HG02943 (cell line): Measurements from ENCODE around the gene CMSS1.

Source experiments
- ATAC-seq: cut with Tn5 transposase; IDR thresholded peaks from one replicate; pipeline ENCODE4 v1.9.1; 2021; ENCODE audit warnings: mild to moderate bottlenecking, low read depth, moderate library complexity; ENCODE audit not compliant: unreplicated experiment

CMSS1 gene

GRCh38 chr3:100117093-100117492 is 299.4 kb downstream of the CMSS1 start:
- ATAC-seq = no peak

- no peak for ATAC-seq
Measured at GRCh38 chr3:100120012-100120411, 302.4 kb downstream of the CMSS1 start.

DNA sequence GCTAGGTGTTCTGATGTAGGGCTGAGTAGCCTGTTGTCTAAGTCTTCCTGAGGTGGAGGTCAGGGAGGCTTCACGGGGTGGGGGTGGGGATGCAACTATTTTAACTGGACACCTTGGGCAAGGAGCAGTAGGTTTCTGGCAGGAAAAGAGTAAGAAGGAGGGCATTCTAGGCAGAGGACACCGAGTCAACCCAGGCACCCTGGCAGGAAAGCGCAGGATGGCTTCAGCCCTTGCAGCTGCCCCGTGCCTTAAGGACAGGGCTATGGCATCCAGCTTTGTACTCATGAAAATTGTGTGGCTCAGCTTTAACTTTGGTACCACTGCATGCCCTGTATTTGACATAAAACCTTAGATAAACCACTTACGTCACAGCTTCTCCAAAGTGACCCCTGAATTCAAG is 303.0 kb downstream of the CMSS1 start:
- no peak for ATAC-seq

- ATAC-seq = no peak
Measured at GRCh38 chr3:100122321-100122720, 304.7 kb downstream of the CMSS1 start.

DNA sequence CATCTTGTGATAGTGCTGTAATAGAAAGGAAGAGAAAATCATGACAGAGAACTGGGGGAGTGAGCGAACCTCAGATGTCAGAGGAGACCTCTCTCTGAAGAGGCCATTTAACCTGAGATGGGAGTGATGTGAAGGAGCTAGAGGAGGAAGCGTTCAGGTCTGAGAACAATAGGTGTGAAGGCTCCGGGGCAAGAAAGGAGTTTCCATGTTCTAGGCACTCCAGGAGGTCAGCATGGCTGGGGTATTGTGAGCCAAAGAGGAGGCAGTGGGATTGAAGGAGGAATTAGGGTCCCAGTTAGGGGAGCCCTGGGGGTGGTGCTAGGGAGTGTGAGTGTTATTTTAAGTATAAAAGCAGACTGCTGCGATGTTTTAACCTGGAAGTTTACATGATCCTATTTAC is 305.4 kb downstream of the CMSS1 start:
- ATAC-seq = no peak

DNA sequence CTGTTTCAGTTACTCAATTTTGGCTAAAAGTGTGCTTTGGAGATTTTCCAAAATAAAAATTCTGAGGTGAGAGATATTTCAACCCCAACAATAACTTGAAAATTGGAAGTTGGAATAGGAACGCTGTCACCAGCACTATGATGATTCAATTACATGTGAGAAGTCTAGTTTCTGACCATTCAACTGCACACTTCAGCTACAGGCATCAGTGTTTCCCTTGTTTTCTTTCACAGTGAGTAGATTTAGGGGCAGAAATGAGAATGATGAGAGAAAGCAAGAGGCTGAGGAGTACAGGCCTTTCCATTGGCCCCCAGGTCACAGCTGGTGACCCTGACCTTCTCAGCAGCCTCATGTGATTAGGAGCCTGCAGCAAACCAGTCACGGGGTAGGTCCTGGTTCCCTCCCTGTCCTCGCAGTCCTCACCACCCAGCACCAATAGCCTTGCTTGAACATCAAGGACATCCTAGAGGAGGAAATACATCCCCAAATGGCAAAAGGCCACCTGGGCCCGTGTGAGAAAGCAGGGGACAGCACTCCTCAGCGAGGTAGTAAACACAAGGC is 306.6 kb downstream of the CMSS1 start:
- ATAC-seq = no peak

DNA sequence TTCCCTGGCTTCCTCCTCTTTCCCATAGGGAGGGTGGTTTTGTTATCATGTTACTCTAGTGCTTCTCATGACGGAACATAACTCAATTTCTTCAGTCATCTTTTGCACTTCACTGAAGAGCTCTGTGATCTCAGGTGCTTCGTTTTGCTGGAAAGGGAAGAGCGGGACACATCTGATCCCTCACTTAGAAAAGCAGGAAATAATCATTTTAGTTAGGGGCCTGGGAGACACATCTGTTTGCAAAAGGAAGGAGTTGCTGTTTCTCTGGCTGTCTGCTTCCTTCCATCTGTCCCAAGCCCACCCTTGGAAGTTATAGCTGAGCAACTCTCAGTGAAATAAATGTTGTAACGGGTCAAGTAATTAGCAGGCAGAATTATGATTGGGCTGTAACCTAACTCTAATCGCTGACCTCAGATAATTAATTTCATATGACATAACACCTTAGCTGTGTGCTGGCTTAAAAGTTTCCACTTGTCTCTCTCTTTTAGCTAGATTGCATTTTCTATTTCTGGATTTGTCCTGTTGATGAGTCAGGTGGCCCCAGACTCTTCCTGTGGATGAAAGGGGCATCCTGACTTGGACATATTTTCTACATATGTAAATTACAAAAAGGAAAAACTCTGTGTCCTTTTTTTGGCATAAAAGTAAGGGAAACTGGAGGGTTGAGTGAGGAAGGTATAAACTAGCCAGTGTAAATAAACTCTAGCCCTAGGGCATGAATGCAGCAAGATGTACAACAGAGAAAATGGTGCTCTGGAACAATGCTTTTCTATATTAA is 307.7 kb downstream of the CMSS1 start:
- ATAC-seq = no peak

DNA sequence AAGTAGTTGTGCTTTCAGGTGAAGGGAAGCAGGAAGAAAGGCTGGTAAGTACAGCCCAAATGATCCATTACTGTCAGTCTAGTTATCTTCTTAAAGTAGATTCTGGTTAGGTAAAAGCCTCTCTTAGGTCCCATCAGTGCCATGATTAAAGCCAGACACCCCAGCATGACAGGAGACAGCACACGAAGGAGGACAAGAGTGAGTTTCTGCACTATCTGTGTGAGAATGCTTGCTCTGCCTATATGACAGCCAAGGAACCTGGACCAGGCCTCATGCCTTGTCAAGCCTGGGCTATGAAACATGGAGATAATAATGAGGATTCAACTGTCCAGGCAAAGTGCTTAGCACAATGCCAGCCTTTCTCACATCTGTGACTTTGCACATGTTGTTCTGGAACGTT is 310.1 kb downstream of the CMSS1 start:
- ATAC-seq = no peak

GRCh38 chr3:100128565-100128964 is 310.9 kb downstream of the CMSS1 start:
- ATAC-seq = no peak

DNA sequence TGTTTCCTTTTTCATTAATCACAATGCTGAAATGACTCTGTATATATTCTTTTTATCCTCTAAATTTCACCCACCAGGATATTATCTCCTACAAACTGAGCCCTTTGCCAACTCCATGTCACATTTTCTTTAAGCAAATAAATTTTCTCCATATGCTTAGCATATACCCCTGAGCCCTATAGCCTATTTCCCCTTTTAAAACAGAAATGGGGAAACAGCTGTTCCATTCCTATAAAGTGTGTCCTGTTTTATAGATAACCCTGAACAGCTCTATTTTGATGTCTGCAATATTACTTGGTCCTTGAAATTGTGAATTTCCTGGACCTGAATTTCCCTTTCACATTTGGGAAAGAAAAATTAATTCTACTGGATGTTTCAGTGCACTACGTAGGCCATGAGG is 312.3 kb downstream of the CMSS1 start:
- ATAC-seq = no peak

- ATAC-seq = no peak
Measured at GRCh38 chr3:100131241-100131640, 313.6 kb downstream of the CMSS1 start.

DNA sequence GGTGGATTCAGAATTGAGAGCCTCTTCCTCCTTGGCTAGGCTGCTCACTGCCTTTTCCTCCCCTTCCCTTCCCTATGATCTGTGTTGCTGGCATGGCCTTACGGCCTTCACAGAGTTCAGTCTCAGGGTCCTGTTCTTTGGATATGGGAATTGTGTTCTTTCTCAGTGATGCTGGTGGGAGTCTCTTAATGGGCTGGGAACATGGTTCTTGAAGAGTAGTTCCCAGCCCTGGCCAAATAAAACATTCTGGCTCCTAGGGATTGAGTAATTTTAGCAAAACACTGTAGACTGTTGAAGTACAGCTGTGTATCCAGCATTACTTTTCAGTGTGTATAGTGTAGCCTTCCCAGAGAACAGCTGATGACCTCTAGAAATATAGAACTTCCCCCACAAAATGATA is 319.3 kb downstream of the CMSS1 start:
- no peak for ATAC-seq

DNA sequence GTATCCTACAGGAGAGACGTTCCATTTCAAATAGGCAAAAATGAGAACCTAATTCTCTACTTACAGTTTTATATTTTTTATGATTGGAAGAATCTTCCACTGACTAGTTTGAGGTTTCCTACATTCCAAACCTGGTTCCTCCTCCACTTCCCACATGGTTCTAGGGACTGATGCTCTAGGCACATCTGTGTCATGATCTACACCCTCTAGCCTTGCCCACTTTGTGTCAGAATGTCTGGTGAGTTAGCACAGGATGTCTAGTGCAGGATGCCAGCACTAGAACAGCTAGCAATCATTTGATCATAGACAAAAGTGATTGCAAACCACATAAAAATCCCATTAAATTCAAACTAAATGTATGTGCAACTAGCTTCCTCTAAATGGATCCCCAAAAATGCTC is 323.3 kb downstream of the CMSS1 start:
- ATAC-seq = no peak

DNA sequence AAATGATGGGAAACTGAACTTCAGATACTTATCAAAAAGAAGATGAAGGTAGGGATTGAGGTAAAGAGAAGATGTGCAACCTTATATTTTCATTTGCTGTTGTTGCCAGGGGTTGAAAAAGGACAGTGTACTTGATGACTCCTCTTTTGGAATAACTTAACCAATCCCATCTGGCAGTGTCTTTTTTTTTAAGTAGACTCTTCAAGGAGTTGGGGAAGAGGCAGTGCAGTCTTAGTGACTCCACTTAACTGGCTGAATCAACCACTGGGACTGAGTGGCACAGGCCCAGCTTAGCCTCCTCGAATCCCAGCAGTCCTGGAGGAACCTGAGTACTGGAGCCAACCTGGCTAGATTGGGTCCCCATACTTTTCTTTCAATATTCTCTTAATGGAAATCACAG is 323.9 kb downstream of the CMSS1 start:
- no peak for ATAC-seq

DNA sequence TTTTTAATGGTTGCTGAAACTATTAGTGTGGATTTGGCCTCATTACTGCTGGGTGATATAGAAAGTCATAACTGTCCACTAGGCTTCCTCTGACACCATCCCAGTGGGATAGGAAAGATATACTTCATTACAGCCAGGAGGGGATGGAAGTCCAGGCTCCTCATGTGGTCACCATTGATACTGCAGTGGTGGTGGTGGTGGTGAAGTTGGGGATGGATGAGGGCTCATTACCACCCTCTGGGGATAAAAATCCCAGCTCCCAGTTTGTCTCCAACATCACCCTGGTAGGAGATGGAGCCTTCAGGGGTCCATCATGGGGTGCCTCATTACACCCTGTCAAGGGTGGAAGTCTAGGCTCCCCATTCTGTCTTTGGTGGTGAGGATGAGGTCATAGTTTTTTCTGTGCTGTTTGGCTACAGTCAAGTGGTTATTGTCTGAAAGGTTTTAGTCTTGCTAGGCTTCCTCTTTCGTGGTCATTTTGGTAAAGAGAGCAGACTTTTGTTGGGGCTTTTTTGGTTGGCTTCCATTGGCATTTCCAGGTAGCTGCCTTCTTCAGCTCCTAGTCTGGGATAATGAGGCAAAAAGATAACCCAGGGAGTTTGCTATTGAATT is 326.7 kb downstream of the CMSS1 start:
- no peak for ATAC-seq

GRCh38 chr3:100149130-100149529 is 331.5 kb downstream of the CMSS1 start:
- no peak for ATAC-seq

DNA sequence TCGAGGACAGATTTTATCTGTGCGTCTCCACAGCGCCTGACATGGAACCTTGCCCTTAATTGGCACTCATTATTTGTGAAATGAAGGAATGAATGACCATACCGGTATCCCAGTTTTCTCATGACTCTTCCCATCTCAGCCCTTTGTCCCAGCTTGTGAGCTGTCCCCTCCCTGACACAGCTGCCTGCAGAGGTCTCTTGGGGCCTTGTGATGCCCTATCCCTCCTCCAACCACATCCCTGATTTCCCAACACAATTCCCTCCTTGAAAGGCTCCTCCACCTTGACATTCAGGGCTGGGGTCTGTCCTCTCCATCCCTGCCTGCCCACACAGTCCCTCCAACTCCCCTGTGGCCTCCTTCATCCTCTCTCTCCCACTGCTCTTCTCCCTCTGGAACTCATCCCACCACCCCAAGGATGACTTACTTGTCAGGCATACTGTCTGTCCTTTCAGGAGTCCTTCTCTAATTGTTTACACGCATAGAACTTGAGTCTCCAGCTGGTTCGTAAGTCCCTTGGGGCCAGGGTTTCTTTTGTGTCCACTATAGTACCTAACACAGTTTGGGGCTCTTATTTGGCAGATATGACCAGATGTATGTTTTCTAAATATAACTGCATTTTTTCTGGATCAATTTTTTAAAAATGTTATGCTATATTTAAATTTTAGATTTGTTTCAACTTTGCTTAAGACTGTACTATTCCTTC is 332.2 kb downstream of the CMSS1 start:
- ATAC-seq = no peak

GRCh38 chr3:100150473-100150872 is 332.8 kb downstream of the CMSS1 start:
- no peak for ATAC-seq

DNA sequence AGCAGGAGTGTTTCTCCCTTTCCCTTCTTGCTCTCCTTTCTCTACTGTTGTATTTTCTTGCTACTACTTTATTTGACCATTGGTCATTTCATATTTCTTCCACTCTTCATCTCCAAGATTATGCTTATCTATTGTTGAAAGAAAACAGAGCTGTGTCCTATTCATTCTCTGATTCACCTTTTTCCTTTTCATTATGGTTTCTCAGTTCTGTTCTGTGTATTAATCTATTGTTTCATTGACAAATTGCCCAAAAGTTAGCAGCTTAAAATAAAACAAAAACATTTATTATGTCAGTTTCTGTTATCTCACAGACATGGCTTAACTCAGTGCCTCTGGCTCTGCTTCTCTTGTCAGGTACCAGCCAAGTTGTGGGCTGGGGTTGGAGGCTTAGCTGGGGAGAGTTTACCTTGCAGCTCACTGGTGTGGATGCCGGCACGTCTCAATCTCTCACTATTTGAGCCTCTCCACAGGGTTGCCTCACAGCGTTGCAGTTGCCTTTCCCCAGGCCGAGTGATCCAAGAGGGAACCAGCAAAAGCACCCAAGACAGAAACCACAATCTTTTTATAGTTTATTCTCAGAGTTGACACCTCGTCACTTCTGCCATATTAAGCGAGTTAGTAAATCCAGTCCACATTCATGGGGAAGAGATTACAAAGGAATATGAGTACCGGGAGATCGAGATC is 333.5 kb downstream of the CMSS1 start:
- ATAC-seq = no peak

DNA sequence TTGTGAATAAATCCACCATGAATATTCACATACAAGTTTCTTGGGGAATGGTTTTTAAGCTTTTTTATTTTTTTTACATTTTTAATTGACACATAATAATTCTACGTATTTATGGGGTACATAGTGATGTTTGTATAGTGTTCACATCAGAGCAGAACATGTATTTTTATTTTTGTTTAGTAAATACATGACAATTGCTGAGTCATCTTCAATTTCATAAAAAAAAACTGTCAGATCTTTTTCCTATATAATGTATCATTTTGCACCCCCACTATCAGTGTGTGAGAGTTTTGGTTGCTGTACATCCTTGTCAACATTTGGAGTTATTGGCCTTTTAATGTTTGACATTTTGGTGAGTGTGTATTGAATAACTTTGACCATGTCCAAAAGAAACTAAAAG is 336.5 kb downstream of the CMSS1 start:
- ATAC-seq = no peak

DNA sequence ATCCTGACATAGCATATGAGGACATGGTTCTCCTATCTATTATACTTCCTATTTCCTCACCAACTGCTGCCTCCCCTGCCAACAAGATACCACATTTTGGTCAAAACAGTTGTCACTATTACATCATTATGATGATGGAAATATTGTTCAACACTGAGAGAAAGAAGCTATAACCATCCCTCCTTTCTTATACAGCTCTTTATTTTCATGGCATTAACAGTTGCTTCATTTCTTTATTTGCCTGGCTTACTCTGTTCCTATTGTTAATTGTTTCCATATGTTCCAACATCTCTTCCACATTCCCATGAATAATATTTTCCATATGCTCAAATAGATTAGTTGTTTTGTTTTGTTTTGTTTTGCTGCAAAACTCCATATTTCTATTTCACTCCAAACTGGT is 337.5 kb downstream of the CMSS1 start:
- no peak for ATAC-seq
